Gastroesophageal sphincter (tissue), 4 donors: ENCODE data around the gene TWF2. TPM values are rescaled to one million over a fixed set of nuclear protein-coding genes. Genes with fewer than 3 reads are reported as not detected.

Source experiments
- ATAC-seq: fragments of 150-250 bp; one replicate; pipeline ENCODE4 v1.9.1; 2016; ENCODE audit warnings: mild to moderate bottlenecking, moderate library complexity
- H3K27ac ChIP-seq, 4 donors: fragments of 200-600 bp; sonication (generic) in 3 of 4; 1 replicate in 3 of 4; 2 replicates in 1 of 4; pipeline ENCODE4 v1.5.1; 2016 to 2019
- H3K27me3 ChIP-seq: fragments of 200-600 bp; sonication (generic); one replicate; pipeline ENCODE4 v1.5.1; 2019
- H3K36me3 ChIP-seq, 2 donors: fragments of 200-600 bp; sonication (generic); one replicate each; pipeline ENCODE4 v1.5.1; 2019; ENCODE audit warnings: control low read depth in 1 of 2
- H3K4me1 ChIP-seq, 3 donors: fragments of 200-600 bp; sonication (generic); 1 replicate in 2 of 3; 2 replicates in 1 of 3; pipeline ENCODE4 v1.5.1; 2016 to 2019; ENCODE audit warnings: control low read depth in 2 of 3
- H3K4me3 ChIP-seq, 2 donors: fragments of 200-600 bp; sonication (generic); one replicate each; pipeline ENCODE4 v1.5.1; 2019; ENCODE audit warnings: mild to moderate bottlenecking in 1 of 2, moderate library complexity in 1 of 2
- H3K9me3 ChIP-seq, 3 donors: fragments of 200-600 bp; sonication (generic); one replicate each; pipeline ENCODE4 v1.5.1; 2017 to 2019; ENCODE audit warnings: control low read depth in 2 of 3
- CTCF ChIP-seq, 4 experiments: fragments of 200-600 bp in 2 of 4; fragments of 450-650 bp in 2 of 4; sonication (generic) in 1 of 4; IDR thresholded peaks; one replicate each; pipeline ENCODE4 v1.5.1; 2017 to 2019; ENCODE audit warnings: antibody characterized with exemption in 4 of 4, mild to moderate bottlenecking in 2 of 4, moderate library complexity in 2 of 4
- EP300 ChIP-seq: sonication (generic); formaldehyde crosslinking; IDR thresholded peaks from one replicate; pipeline ENCODE4 v1.6.1; 2017; ENCODE audit warnings: antibody characterized with exemption, mild to moderate bottlenecking
- POLR2A ChIP-seq, 2 donors: fragments of 450-650 bp; IDR thresholded peaks; one replicate each; pipeline ENCODE4 v1.6.1; 2017; ENCODE audit warnings: antibody characterized with exemption in 2 of 2, mild to moderate bottlenecking in 2 of 2, moderate library complexity in 1 of 2
- POLR2AphosphoS5 ChIP-seq: sonication (generic); formaldehyde crosslinking; IDR thresholded peaks from one replicate; pipeline ENCODE4 v1.6.1; 2017; ENCODE audit warnings: antibody characterized with exemption
- WGBS, 2 donors: methylation state at CpG; one replicate each; pipeline ENCODE4 v1.1.5; 2018; ENCODE audit warnings: low coverage in 1 of 2; 5-methylcytosine and 5-hydroxymethylcytosine counted together
- total RNA-seq, 4 donors: library from RNA; depleted of rRNA; stranded (reverse); fragments of >200 nt; gene quantifications; one replicate each; pipeline ENCODE4 v1.1.0, GENCODE V29; 2016

Gene TWF2
- total RNA-seq, 4 donors from 2014 or later, result 46.8 to 79.5 (median 69.2) TPM

- Histone ChIP-seq H3K4me3 (peak overlapping the region in 1 of 2 donors; percentile 95), H3K27ac (peak overlapping the region in 3 of 4 donors; percentile 89 to 99 (median 95)), H3K9me3 (no peaks in the 10 kb centered on the region), H3K4me1 (peaks cover 0 to 67% (median 39%) of the 10 kb centered on the region in 3 donors), H3K36me3 (peaks cover 0 to 1% of the 10 kb centered on the region in 2 donors), H3K27me3 (no peaks in the 10 kb centered on the region)
- 83% methylated on average over 1 of the region's 1 CpG; no CpG with 5 or more reads in 1 of the 2 donors for WGBS, 2 donors
- TF ChIP-seq POLR2AphosphoS5, result no peak
- no peak for TF ChIP-seq CTCF (IDR thresholded peaks at IDR 0.05)
- no peak for TF ChIP-seq POLR2A (IDR thresholded peaks at IDR 0.05)
- TF ChIP-seq EP300, result no peak
- peak; percentile 29 for ATAC-seq
Measured at GRCh38 chr3:52240059-52240885, 1.3 kb upstream of the TWF2 start.

DNA sequence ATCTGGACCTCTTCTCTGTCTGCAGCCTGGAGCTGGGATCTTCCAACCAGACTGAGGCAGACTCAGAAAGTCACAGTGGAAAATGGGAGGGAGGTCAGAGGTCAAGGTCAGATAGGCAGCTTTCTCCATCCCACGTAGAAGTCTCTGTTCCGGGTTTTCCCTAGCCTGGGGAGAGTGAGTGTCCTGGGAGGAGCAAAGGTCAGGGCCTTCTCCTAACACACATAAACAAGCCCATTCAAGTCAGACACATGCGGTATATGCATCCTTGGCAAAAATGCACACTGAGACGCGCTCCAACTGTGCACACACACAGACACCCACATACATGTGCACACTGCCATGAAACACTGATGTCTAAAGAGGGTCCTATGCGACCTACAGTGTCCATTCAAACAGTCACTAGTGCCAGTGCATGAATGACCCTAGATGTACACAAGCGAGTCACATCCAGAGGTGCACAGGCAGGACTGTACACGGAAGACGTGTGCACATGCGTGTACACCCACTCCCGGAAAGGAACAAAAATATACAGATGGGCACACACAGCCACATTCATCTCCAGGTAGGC, 681 bp downstream of the TWF2 start:
- peak overlapping the region; percentile 77 to 99 (median 92) for H3K27ac ChIP-seq
- no peaks in the 10 kb centered on the region for H3K27me3 ChIP-seq
- 0 to 5% methylated on average over 4 to 6 of the region's 11 CpGs for WGBS, 2 donors
- ATAC-seq, result no peak
- TF ChIP-seq POLR2AphosphoS5 (no peak), EP300 (no peak), CTCF (IDR thresholded peaks at IDR 0.05) (no peak), POLR2A (IDR thresholded peaks at IDR 0.05) (no peak)
- peak overlapping the region; percentile 57 to 95 for H3K4me3 ChIP-seq
- peaks cover 0 to 70% (median 36%) of the 10 kb centered on the region in 3 donors for H3K4me1 ChIP-seq
- H3K36me3 ChIP-seq, result peaks cover 0 to 20% of the 10 kb centered on the region in 2 donors
- H3K9me3 ChIP-seq, result no peaks in the 10 kb centered on the region

DNA sequence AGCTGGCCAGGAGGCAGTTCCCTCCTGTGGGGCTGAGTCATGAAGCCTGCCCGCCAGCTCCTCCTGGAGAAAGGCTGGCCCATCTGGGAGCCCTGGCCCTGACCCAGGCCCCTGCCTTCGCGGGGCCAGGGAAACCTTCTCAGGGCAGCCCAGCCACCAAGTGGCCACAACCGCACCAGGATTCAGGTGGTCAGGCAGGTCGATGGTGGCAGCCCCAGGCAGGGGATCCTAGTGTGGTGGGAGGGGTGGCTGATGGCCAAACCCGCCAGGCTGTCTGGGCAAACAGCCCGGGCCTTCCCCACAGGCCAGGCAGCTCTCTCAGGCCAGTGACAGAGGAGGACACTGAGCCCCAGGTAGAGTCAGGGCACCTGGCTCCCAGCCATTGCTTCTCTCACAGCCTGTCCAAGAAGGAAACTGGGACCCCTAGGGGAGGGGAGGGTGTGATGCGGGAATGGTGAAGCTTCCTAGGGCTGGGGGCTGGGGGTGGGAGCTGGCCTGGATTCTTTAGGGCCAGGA, 1.2 kb downstream of the TWF2 start:
- no CpG with 5 or more reads among the region's 8 CpGs for WGBS, 2 donors
- TF ChIP-seq EP300 (no peak), POLR2A (IDR thresholded peaks at IDR 0.05) (no peak), CTCF (IDR thresholded peaks at IDR 0.05) (peak in 2 of 4 experiments; percentile 16 to 23), POLR2AphosphoS5 (peak; percentile 59)
- no peaks in the 10 kb centered on the region for H3K9me3 ChIP-seq
- H3K4me3 ChIP-seq, result peak overlapping the region; percentile 57 to 95
- peak; percentile 90 for ATAC-seq
- H3K27ac ChIP-seq, result peak overlapping the region; percentile 77 to 99 (median 92)
- H3K27me3 ChIP-seq, result no peaks in the 10 kb centered on the region
- peaks cover 0 to 26% of the 10 kb centered on the region in 2 donors for H3K36me3 ChIP-seq
- peaks cover 0 to 75% (median 36%) of the 10 kb centered on the region in 3 donors for H3K4me1 ChIP-seq

DNA sequence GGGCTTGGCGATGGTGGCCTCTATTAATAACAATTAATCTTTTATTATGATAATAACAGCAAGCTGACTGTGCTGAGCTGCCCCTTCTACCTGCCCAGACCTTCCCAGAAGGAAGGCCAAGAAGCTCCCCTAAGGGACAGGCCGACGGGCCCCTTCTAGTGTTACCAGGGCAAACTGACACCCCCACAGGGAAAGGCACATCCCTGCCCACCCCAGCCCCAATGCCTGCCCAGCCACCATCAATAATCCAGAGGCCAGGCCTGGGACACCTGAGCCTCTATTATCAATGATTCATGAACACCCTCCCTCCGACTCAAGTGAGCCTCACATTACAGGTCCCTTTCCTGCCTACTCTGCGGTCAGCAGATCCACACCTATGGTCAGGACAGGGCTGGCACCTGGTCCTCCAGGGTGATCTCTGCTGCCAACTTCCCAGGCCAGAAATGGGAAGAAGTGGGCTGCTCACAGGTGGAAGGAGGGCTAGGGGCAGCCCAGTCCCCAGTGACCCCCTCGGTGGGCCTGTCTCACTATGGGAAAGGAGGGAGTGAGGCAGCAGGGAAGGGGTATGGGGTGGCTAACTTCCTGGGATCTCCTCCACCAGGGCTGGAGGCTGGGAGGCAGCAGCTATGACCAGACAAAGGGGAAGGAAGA, 1.8 kb downstream of the TWF2 start:
- TF ChIP-seq POLR2AphosphoS5 (no peak), EP300 (no peak), POLR2A (IDR thresholded peaks at IDR 0.05) (no peak), CTCF (IDR thresholded peaks at IDR 0.05) (no peak)
- 75 to 90% methylated on average over 2 of the region's 6 CpGs for WGBS, 2 donors
- H3K27me3 ChIP-seq, result no peaks in the 10 kb centered on the region
- ATAC-seq, result no peak
- peaks cover 0 to 32% of the 10 kb centered on the region in 2 donors for H3K36me3 ChIP-seq
- peak overlapping the region; percentile 77 to 99 (median 92) for H3K27ac ChIP-seq
- H3K4me1 ChIP-seq, result peaks cover 0 to 81% (median 37%) of the 10 kb centered on the region in 3 donors
- peak overlapping the region in 1 of 2 donors; percentile 95 for H3K4me3 ChIP-seq
- no peaks in the 10 kb centered on the region for H3K9me3 ChIP-seq
